GM21825 (cell line): Measurements from ENCODE around the gene FOXP3.
A peak's percentile ranks its signal among the peaks of the same experiment; 100 is the strongest.

ENCODE experiments used
- ATAC-seq: cut with Tn5 transposase; IDR thresholded peaks from one replicate; pipeline ENCODE4 v1.9.1; 2021; ENCODE audit warnings: mild to moderate bottlenecking, moderate library complexity; ENCODE audit not compliant: unreplicated experiment

The FOXP3 gene

GRCh38 chrX:49276207-49276606, 11.7 kb upstream of the FOXP3 start:
- ATAC-seq = no peak

GRCh38 chrX:49273181-49273727, 8.7 kb upstream of the FOXP3 start:
- no peak for ATAC-seq

GRCh38 chrX:49272421-49272820, 7.9 kb upstream of the FOXP3 start:
- ATAC-seq = no peak

GRCh38 chrX:49271341-49271740, 6.8 kb upstream of the FOXP3 start:
- ATAC-seq = no peak

GRCh38 chrX:49270249-49270921, 5.9 kb upstream of the FOXP3 start:
- no peak for ATAC-seq

GRCh38 chrX:49269767-49270248, 5.3 kb upstream of the FOXP3 start, which contains the start of gene PPP1R3F:
TSS of gene PPP1R3F (plus strand) at chrX:49269793. CDS start at chrX:49269870, 77 bp downstream.
- ATAC-seq = peak; percentile 21

GRCh38 chrX:49269010-49269766, 4.7 kb upstream of the FOXP3 start:
- ATAC-seq = peak; percentile 84

GRCh38 chrX:49268702-49269009, 4.1 kb upstream of the FOXP3 start:
- no peak for ATAC-seq

GRCh38 chrX:49266523-49267445, 2.3 kb upstream of the FOXP3 start:
- no peak for ATAC-seq

- no peak for ATAC-seq
These were observed 879 bp downstream of the FOXP3 start for GRCh38 chrX:49263631-49264030.

GRCh38 chrX:49262603-49263002, 1.9 kb downstream of the FOXP3 start:
- no peak for ATAC-seq

GRCh38 chrX:49260221-49260985, 4.1 kb downstream of the FOXP3 start:
- ATAC-seq = no peak

GRCh38 chrX:49258749-49259124, 5.8 kb downstream of the FOXP3 start:
- ATAC-seq = no peak

- ATAC-seq = no peak
These were observed 6.4 kb downstream of the FOXP3 start for GRCh38 chrX:49257846-49258748.

- ATAC-seq = no peak
These were observed 7.3 kb downstream of the FOXP3 start for GRCh38 chrX:49257074-49257790.

GRCh38 chrX:49256268-49256995, 8.1 kb downstream of the FOXP3 start:
- no peak for ATAC-seq

GRCh38 chrX:49254639-49255038, 9.9 kb downstream of the FOXP3 start:
- ATAC-seq = no peak

GRCh38 chrX:49251325-49251724, 13.2 kb downstream of the FOXP3 start:
- ATAC-seq = no peak
